B cell (primary cell): ENCODE results near the gene FIG4.

Experiments
- EZH2 ChIP-seq: IDR thresholded peaks from 2 replicates; pipeline ENCODE4 v1.6.1; 2012; ENCODE audit warnings: borderline replicate concordance, low read depth, mild to moderate bottlenecking, moderate library complexity, low read length; ENCODE audit not compliant: insufficient read depth, poor library complexity, severe bottlenecking
- TF ChIP-seq, protein P1 (sequence below): fragments of 200-600 bp; IDR thresholded peaks from one replicate; pipeline ENCODE4 v1.8.0; 2022; ENCODE audit warnings: antibody characterized with exemption, mild to moderate bottlenecking

DNA sequence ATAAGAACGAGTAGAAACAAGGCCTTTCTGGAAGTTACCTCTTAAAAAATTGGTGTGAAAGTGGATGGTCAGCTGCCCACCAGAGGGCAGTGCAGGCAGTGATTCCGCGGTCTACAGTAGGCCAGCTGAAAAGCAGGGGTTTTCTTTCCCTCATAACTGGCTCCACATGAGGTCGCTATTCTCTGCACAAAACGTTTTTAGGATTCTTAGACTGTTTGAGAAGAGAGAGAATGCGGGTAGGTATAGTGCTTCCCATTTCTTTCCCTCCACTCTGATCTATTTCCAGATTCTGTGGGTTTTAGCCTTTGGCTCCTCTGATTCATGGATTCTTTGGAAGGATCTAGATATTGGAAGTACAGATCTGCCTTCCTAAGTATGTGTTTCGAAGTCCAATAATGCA, 14.2 kb downstream of the FIG4 start:
- TF ChIP-seq, protein P1, sequence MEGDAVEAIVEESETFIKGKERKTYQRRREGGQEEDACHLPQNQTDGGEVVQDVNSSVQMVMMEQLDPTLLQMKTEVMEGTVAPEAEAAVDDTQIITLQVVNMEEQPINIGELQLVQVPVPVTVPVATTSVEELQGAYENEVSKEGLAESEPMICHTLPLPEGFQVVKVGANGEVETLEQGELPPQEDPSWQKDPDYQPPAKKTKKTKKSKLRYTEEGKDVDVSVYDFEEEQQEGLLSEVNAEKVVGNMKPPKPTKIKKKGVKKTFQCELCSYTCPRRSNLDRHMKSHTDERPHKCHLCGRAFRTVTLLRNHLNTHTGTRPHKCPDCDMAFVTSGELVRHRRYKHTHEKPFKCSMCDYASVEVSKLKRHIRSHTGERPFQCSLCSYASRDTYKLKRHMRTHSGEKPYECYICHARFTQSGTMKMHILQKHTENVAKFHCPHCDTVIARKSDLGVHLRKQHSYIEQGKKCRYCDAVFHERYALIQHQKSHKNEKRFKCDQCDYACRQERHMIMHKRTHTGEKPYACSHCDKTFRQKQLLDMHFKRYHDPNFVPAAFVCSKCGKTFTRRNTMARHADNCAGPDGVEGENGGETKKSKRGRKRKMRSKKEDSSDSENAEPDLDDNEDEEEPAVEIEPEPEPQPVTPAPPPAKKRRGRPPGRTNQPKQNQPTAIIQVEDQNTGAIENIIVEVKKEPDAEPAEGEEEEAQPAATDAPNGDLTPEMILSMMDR, result peak; percentile 98
- no peak for TF ChIP-seq EZH2
